HepG2 (cell line): ENCODE data around the gene DDX18. TPM values are rescaled to one million over a fixed set of nuclear protein-coding genes. Genes with fewer than 3 reads are reported as not detected.
A peak's percentile ranks its signal among the peaks of the same experiment; 100 is the strongest.

Experiments
- ATAC-seq: fragments of 200-7000 bp; cut with Tn5 transposase; 3 replicates; pipeline ENCODE4 v1.9.1; 2020; ENCODE audit warnings: mild to moderate bottlenecking, moderate library complexity
- BruUV-seq: library from RNA; stranded (reverse); fragments of 400-500 nt; replicated peaks from 2 replicates; lab custom pipeline; 2021; lab: Mats Ljungman, UMichigan
- CTCF ChIA-PET: fragments of 300-600 bp; formaldehyde crosslinking; extraction: SDS; loops from one replicate; lab custom pipeline; 2021; ENCODE audit warnings: low total read pairs, inconsistent platforms, low intra/inter-chr PET ratio; lab: Yijun Ruan, JAX
- POLR2A ChIA-PET: fragments of 350-600 bp; sonication (Branson Sonifier 250); formaldehyde crosslinking; loops from one replicate; lab custom pipeline; 2020; ENCODE audit warnings: antibody characterized with exemption, inconsistent platforms; lab: Yijun Ruan, JAX
- DNase-seq: peaks from one replicate; pipeline ENCODE4 v3.0.0-alpha.2; 2015; ENCODE audit warnings: low spot score
- FAIRE-seq: peaks from 3 replicates; lab custom pipeline; 2011; peaks lifted over from hg19 to GRCh38; lab: Jason Lieb, UNC
- H2AFZ ChIP-seq: one replicate; pipeline ENCODE4 v1.6.1; 2011; ENCODE audit warnings: low read length, inconsistent platforms
- H3K27ac ChIP-seq: fragments of 300-600 bp; 3 replicates; pipeline ENCODE4 v1.8.0; 2011; ENCODE audit warnings: mixed run types, mild to moderate bottlenecking, mixed read lengths, low read length, inconsistent platforms; ENCODE audit not compliant: insufficient read depth; ENCODE audit errors: extremely low read length
- H3K27me3 ChIP-seq, 2 experiments: fragments of 200-600 bp in 1 of 2; 2 replicates in 1 of 2; 3 replicates in 1 of 2; pipeline versions ENCODE4 v1.6.0 to v1.8.0; 2011; ENCODE audit warnings: low read length in 2 of 2, mild to moderate bottlenecking in 2 of 2, moderate library complexity in 2 of 2, inconsistent platforms in 1 of 2; ENCODE audit not compliant: insufficient read depth in 2 of 2, control insufficient read depth in 1 of 2
- H3K36me3 ChIP-seq, 2 experiments: fragments of 200-600 bp in 1 of 2; replicated peaks in 1 of 2; 2 replicates in 1 of 2; 3 replicates in 1 of 2; pipeline versions ENCODE4 v1.5.1 to v1.8.0; 2011; ENCODE audit warnings: low read length in 2 of 2, inconsistent platforms in 1 of 2; ENCODE audit not compliant: insufficient read depth in 2 of 2, control insufficient read depth in 1 of 2
- H3K4me1 ChIP-seq: 2 replicates; pipeline ENCODE4 v1.5.1; 2012; ENCODE audit warnings: low read length, inconsistent platforms; ENCODE audit not compliant: insufficient read depth
- H3K4me2 ChIP-seq: 2 replicates; pipeline ENCODE4 v1.6.0; 2011; ENCODE audit warnings: low read depth, low read length, inconsistent platforms
- H3K4me3 ChIP-seq, 3 experiments: fragments of 200-600 bp in 1 of 3; sonication (generic), shearing (Covaris generic) in 1 of 3; replicated peaks in 1 of 3; 2 replicates each; pipeline ENCODE4 v1.5.1; 2011 to 2016; ENCODE audit warnings: low read length in 3 of 3, inconsistent platforms in 2 of 3, low read depth in 2 of 3, mild to moderate bottlenecking in 2 of 3, control low read depth in 1 of 3, mixed read lengths in 1 of 3; ENCODE audit not compliant: insufficient read depth in 1 of 3
- H3K79me2 ChIP-seq: one replicate; pipeline ENCODE4 v1.6.1; 2011; ENCODE audit warnings: low read length, inconsistent platforms; ENCODE audit not compliant: insufficient read depth
- H3K9ac ChIP-seq: 2 replicates; pipeline ENCODE4 v1.6.0; 2011; ENCODE audit warnings: mild to moderate bottlenecking, low read depth, low read length, inconsistent platforms; ENCODE audit not compliant: insufficient read depth
- H3K9me3 ChIP-seq: 2 replicates; pipeline ENCODE4 v1.5.1; 2012; ENCODE audit warnings: mild to moderate bottlenecking, low read length
- H4K20me1 ChIP-seq: 2 replicates; pipeline ENCODE4 v1.6.0; 2011; ENCODE audit warnings: inconsistent platforms, mild to moderate bottlenecking, low read length, moderate library complexity; ENCODE audit not compliant: insufficient read depth
- ATF1 ChIP-seq: IDR thresholded peaks from 2 replicates; pipeline ENCODE4 v1.6.1; 2016; ENCODE audit warnings: mild to moderate bottlenecking, control low read depth
- CEBPB ChIP-seq: IDR thresholded peaks from 2 replicates; pipeline ENCODE4 v1.6.1; 2011; ENCODE audit warnings: low read depth, low read length, improper control_type of control experiment, borderline replicate concordance
- CEBPG ChIP-seq: IDR thresholded peaks from 2 replicates; pipeline ENCODE4 v1.6.1; 2016
- KAT7 ChIP-seq: IDR thresholded peaks from 2 replicates; pipeline ENCODE4 v1.6.1; 2018; ENCODE audit warnings: borderline replicate concordance, missing compliant biosample characterization
- KDM6A ChIP-seq: IDR thresholded peaks from 2 replicates; pipeline ENCODE4 v1.6.1; 2016; ENCODE audit warnings: low read depth
- SOX6 ChIP-seq, 2 experiments: fragments of 450-650 bp in 1 of 2; sonication (generic) in 1 of 2; formaldehyde crosslinking in 1 of 2; IDR thresholded peaks; 2 replicates each; pipeline versions ENCODE4 v1.4.0 to v1.6.1; 2017 to 2020; ENCODE audit warnings: antibody characterized with exemption in 1 of 2, mild to moderate bottlenecking in 1 of 2, missing genetic modification reagents in 1 of 2
- TFE3 ChIP-seq: IDR thresholded peaks from 2 replicates; pipeline ENCODE4 v1.6.1; 2016
- U2AF1 ChIP-seq: fragments of 200-400 bp; formaldehyde crosslinking; optimal IDR thresholded peaks from 2 replicates; pipeline ENCODE3; 2017; ENCODE audit warnings: mild to moderate bottlenecking, low read depth, low read length
- ZNF292 ChIP-seq: sonication (generic); formaldehyde crosslinking; IDR thresholded peaks from 2 replicates; pipeline ENCODE4 v1.8.1; 2022; ENCODE audit warnings: mild to moderate bottlenecking, low read depth, missing genetic modification reagents, borderline replicate concordance
- ZNF850 ChIP-seq: sonication (generic); formaldehyde crosslinking; conservative IDR thresholded peaks from 2 replicates; pipeline ENCODE4 v1.9.0; 2021; ENCODE audit warnings: mild to moderate bottlenecking, missing genetic modification reagents
- WGBS: methylation state at CpG from one replicate; pipeline ENCODE4 v1.1.6; 2017; ENCODE audit warnings: low lambda C conversion rate; 5-methylcytosine and 5-hydroxymethylcytosine counted together
- in situ Hi-C: cut with HindIII; loops from 2 replicates; pipeline ENCODE4 v1.10.0; 2017; ENCODE audit warnings: low pct_unique_long_range_greater_than_20kb; ENCODE audit not compliant: extremely low pct_ligation_motif_present
- intact Hi-C: fragments of 100-400 bp; cut with micrococcal nuclease; formaldehyde crosslinking; loops from one replicate; pipeline ENCODE4 v1.10.0; 2022; ENCODE audit not compliant: unreplicated experiment
- polyA plus RNA-seq, 8 experiments: library from polyadenylated mRNA; depleted of rRNA in 3 of 8; stranded (reverse) in 7 of 8; unstranded in 1 of 8; fragments of >200 nt; fragmentation: Illumina TruSeq in 4 of 8; extraction: Trizol in 4 of 8; gene quantifications; 2 replicates each; pipeline versions ENCODE4 v1.2.1 to v1.2.3, GENCODE V29; 2011 to 2016; ENCODE audit warnings: low read depth in 4 of 8, missing spikeins in 1 of 8, mixed read lengths in 1 of 8; ENCODE audit not compliant: insufficient read depth in 1 of 8
- total RNA-seq, 5 experiments: library from RNA; depleted of rRNA; stranded (reverse); fragments of >200 nt; fragmentation: Illumina TruSeq; extraction: Trizol; gene quantifications; 2 replicates each; pipeline ENCODE4 v1.2.3, GENCODE V29; 2016; ENCODE audit warnings: low read depth in 1 of 5

Gene DDX18
- total and polyA plus RNA-seq, 2 of the 13 experiments (the other 11 are each of a cell fraction or from before 2014, with no cell fraction given), result 64.0 to 134 TPM

DNA sequence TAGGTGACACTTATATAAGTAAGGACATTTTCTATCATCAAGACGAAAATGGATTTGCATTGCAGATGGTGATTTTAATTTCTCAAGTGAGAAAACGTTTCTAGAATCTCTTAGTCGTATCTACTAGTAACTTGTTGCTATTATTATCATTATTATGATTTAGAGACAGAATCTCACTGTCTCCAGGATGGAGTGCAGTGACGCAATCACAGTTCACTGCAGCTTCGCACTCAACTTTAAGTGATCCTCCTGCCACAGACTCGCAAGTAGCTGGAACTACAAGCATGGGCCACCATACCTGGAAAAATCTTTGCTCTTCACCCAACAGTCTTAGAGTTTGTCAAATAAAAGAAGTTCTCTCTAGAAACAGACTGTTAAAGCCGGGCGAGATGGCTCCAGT lies 37.6 kb upstream of the DDX18 start:
- Histone ChIP-seq H3K79me2 (no peaks in the 10 kb centered on the region), H3K9me3 (no peaks in the 10 kb centered on the region), H2AFZ (no peak overlapping the region), H3K27ac (no peak overlapping the region), H3K9ac (no peak overlapping the region), H3K4me1 (no peaks in the 10 kb centered on the region), H3K4me3 (no peak overlapping the region), H3K36me3 (no peaks in the 10 kb centered on the region), H4K20me1 (no peaks in the 10 kb centered on the region), H3K4me2 (no peak overlapping the region), H3K27me3 (no peaks in the 10 kb centered on the region)
- no TSS peak for BruUV-seq
- CTCF ChIA-PET, result no interaction called here
- no peak for DNase-seq
- FAIRE-seq, result no peak
- POLR2A ChIA-PET, result no interaction called here
- TF ChIP-seq ZNF292 (no peak), SOX6 (IDR thresholded peaks at IDR 0.05) (no peak), SOX6 (CRISPR knock-in tag; IDR thresholded peaks at IDR 0.05) (no peak), ZNF850 (CRISPR knock-in tag) (no peak), CEBPB (peak; percentile 78), CEBPG (CRISPR knock-in tag) (peak; percentile 17; the same call in 1 of the 2 replicates), ATF1 (no peak), KDM6A (CRISPR knock-in tag) (no peak), U2AF1 (no peak), KAT7 (CRISPR knock-in tag) (no peak), TFE3 (no peak)
- intact Hi-C loops (no loop called here), in situ Hi-C loops (no loop called here)
- no peak for ATAC-seq
- 12% methylated on average over 8 of the region's 8 CpGs for WGBS
